Raji (cell line): ENCODE data around the gene PCSK7.

Source experiments
- POLR2A ChIP-seq: IDR thresholded peaks from 2 replicates; pipeline ENCODE4 v1.6.1; 2011; ENCODE audit warnings: low read depth, low read length, control low read depth; ENCODE audit not compliant: insufficient read depth

The PCSK7 gene

DNA sequence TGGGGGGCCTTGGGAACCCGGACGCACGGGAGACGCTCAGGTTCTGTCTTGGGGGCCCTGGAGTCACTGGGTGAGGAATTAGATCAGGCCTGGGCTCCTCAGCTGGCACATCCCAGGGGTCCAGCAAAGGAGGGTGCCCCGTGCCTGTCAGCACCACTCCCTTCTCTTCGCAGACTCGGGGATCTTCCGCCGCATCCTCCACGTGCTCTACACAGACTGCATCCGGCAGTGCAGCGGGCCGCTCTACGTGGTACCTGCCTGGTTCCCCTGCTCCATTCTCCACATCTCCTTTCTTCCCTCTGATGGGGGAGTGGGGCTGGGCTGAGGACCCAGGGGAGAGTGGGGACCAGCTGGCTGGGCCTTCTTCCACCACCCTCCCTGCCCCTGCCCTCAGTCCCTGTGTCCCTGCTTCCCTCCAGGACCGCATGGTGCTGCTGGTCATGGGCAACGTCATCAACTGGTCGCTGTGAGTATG, 39.4 kb downstream of the PCSK7 start:
- TF ChIP-seq POLR2A = no peak

DNA sequence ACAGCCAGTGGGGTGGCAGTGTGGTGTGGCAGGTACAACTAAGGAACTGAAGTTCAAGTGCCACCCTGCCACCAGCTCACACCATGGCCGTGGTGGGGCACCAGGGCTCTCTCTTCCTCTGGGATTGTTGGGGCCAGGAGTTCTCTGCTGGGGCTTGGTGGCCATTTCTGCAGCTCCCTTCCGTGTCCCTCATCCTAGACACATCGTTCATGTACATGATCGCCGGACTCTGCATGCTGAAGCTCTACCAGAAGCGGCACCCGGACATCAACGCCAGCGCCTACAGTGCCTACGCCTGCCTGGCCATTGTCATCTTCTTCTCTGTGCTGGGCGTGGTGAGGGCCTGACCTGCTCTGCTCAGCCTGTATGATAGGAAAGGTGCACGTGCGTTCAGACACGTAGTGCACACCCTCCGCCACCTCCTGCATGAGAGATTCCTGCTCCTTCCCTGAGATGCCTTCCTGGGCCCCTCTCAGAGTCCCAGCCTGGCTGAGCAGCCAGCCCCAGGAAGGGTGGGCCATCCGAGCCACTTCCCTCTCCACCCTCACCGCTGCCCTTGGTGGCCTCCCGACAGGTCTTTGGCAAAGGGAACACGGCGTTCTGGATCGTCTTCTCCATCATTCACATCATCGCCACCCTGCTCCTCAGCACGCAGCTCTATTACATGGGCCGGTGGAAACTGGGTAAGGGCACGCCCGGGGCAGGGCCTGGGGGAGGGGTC, 40.0 kb downstream of the PCSK7 start:
- no peak for TF ChIP-seq POLR2A

DNA sequence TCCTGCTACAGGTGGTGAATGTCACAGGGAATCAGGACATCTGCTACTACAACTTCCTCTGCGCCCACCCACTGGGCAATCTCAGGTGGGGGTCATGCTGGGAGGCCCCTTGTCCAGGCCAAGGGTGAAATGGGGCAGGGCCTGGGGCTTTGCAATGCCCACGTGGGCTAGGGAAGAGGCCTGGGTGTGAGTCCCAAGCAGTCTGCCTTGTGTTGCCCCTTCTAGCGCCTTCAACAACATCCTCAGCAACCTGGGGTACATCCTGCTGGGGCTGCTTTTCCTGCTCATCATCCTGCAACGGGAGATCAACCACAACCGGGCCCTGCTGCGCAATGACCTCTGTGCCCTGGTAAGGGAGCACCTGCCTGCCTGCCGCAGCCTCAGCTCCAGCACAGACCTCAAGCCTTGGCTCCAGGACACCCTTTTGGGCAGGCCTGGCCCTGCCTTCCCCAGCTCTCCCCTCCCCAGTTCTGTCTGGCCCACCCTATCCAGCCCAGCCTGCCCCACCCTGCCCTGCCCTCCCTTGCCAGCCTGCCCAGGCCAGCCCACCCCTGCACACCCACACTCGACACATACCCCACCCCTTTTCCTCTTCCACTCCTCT, 41.8 kb downstream of the PCSK7 start:
- no peak for TF ChIP-seq POLR2A

DNA sequence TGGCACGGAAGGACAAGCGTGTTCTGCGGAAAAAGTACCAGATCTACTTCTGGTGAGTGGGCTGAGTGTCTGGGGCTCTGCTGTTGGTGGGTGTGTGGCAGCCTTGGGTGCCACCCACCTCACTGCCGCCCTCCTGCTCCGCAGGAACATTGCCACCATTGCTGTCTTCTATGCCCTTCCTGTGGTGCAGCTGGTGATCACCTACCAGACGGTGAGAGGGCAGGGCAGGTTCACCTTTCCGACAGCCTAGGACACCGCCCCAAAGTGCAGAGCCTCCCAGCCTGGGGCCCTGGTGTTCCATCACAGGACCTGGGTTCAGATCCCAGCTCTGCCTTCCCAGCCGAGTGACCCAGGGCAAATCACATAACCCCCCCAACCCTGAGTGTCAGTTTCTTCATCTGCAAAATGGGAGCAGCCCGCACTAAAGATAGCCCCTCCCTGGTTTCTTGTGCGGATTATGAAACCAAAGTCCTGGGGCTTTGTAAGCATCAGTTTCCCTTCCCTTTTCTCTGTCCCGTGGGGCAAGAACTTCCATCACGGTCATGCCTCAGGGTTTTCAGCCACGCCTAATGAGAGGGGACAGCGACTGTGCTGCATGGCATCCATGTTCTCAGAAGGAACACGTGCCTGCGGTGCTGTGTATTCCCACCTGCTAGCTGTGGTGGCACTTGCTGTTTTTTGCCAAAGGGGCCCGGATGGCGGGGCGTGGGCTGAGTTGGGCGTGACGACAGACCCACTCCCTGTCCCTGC, 42.5 kb downstream of the PCSK7 start:
- no peak for TF ChIP-seq POLR2A

DNA sequence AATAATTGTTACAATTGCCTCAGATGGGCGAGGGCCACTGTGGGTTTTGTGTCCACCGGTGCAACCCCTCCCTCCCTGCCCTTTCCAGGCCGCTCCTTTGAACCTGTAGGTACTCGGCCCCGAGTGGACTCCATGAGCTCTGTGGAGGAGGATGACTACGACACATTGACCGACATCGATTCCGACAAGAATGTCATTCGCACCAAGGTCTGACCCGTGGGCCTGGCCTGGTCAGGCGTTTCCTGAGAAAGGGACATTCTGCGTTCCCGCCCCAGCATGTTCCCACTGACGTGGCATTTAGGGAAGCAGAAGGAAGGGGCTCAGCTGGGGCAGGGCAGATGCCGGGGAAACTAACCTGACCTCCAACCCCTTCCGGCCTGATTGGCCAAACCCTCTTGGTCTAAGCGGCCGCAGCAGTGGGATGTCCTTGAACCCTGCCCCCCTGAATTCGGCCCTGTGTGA, 43.2 kb downstream of the PCSK7 start:
- no peak for TF ChIP-seq POLR2A

DNA sequence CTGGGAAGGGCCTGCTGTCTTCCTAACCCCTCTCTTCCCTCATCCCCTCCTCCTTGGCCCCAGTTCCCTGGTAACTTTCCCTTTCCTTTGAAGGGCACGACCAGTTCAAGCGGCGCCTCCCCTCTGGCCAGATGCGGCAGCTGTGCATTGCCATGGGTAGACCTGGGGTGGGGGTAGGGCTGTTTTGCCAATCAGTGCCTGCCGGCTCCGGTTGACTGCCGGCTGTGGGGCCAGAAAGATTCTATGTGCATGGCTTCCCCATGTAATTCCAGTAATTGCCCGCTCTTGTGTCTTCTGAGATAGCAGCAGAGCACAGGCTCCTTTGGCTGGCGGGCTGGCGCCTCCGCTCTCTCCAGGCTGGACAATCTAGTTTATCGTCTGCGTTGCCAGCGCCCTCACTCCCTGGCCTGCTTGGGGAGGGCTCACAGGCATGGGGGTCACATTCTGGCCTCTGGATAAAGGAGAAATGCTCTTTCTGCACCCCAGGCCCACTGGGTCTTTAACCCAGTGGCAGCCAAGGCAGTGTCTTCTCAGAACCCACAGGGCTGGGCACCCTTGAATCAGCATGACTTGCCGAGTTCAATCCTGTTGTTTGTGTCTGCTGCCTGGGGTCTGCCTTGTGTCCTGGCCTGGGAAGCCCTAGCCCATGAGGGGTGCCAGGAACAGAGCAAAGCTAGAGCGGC, 43.9 kb downstream of the PCSK7 start:
- TF ChIP-seq POLR2A = no peak

DNA sequence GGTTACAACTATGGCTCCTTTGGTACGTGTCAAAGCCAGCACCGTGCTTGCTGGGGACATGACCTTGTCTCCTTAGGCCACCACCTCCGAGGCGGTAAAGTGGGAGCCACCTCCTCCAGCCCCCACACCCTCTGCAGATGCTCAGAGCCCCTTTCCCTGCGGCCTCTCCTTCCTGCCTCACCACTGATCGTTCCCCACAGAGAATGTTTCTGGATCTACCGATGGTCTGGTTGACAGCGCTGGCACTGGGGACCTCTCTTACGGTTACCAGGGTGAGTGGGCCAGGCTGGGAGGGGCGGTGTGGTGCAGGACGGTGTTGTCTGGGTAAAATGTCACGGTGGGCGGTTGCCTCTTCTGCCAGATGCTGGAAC, 44.5 kb downstream of the PCSK7 start:
- no peak for TF ChIP-seq POLR2A

DNA sequence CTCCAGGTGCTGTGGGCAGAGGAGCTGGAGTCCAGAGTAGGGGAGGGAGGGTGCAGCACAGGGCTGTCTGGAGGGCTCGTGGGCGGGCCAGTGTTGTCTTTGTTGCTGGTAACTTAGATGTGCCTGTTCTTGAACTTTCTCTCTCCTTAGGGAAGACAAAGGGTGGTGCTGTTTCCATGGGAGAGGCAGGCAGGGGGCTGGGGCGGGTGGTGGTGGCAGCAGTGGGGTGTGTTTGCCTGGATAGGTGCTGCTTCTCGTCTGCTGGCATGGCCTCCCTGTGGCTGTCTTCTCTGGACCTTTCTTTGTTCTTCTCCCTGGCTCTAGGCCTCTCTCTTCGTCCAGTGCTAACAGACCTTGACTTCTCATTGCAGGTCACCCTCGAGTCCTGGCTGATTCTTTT, 44.9 kb downstream of the PCSK7 start:
- no peak for TF ChIP-seq POLR2A

DNA sequence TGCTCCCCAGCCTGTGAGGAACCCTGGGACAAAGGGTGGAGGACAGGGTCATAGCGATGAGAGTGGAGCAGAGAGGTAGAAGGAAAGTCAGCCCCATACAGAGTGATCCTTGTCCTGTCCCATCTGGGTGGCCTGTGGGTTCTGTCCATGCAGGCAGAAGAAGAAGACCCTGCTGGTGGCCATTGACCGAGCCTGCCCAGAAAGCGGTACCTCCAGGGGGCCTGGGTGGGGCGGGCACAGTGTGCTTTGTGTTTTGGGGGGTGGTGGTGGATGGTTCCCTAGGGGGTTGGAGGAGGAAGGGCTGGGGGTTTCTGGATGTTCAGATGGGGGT, 45.5 kb downstream of the PCSK7 start:
- no peak for TF ChIP-seq POLR2A

DNA sequence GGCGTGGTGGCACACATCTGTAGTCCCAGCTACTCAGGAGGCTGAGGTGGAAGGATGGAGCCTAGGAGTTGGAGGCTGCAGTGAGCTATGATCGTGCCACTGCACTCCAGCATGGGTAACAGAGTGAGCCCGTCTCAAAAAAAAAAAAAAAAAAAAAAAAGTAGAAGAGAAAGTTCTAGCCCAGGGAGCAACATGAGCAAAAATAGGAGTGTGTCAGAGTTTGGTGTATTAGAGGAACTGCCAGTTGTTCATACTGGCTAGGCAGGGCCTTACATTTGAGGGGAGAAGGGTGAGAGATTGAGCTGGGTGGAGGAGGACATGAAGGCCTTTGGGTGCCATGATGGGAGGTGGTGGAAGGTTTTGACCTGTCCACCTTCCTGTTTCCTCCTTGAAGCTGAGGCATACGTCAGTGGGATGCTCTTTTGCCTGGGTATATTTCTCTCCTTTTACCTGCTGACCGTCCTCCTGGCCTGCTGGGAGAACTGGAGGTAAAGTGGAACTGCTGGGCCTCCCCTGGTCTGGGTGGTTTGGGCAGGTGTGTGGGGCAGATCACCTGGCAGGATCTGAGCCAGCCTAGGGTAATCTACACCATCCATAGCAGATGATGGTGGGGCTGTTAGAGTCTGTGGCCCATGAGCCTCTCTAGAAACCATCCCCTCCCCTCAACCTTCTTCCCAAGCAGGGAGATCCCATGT, 46.0 kb downstream of the PCSK7 start:
- no peak for TF ChIP-seq POLR2A

DNA sequence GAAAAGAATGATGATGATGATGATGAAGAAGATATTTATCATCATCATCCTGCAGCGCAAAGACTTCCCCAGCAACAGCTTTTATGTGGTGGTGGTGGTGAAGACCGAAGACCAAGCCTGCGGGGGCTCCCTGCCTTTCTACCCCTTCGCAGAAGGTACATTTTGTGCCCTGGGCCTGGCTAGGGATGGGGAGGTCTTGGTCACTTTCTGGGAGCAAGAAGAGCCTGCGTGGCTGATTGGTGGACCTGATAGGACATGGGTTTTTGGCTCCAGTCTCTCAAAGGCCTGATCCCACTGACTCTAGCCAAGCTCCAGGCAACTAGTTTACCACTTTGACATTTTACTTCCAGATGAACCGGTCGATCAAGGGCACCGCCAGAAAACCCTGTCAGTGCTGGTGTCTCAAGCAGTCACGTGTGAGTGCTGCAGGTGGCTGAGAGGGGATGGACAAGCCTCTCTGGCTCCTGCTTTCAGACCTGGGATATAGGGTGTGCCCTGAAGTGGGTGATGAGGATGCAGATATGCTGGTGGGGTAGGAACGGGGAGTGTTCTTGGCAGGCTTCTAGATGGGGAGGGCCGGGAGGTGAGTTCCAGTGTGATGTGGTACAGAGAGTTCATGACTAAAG, 48.0 kb downstream of the PCSK7 start:
- TF ChIP-seq POLR2A = no peak

DNA sequence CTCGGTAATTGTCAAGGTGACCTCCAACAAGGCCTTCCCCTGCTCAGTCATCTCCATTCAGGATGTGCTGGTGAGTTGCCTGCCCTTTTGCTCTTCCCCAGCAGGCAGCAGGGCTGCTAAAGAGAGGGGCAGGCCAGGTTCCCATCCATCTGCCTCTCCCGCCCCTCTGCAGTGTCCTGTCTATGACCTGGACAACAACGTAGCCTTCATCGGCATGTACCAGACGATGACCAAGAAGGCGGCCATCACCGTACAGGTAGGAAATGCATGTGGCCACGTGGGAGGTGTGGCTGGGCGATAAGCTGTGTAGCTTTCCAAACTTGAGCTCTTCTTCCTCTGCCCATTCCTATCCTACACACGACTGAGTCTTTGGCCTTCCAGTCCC, 49.3 kb downstream of the PCSK7 start:
- TF ChIP-seq POLR2A = no peak

DNA sequence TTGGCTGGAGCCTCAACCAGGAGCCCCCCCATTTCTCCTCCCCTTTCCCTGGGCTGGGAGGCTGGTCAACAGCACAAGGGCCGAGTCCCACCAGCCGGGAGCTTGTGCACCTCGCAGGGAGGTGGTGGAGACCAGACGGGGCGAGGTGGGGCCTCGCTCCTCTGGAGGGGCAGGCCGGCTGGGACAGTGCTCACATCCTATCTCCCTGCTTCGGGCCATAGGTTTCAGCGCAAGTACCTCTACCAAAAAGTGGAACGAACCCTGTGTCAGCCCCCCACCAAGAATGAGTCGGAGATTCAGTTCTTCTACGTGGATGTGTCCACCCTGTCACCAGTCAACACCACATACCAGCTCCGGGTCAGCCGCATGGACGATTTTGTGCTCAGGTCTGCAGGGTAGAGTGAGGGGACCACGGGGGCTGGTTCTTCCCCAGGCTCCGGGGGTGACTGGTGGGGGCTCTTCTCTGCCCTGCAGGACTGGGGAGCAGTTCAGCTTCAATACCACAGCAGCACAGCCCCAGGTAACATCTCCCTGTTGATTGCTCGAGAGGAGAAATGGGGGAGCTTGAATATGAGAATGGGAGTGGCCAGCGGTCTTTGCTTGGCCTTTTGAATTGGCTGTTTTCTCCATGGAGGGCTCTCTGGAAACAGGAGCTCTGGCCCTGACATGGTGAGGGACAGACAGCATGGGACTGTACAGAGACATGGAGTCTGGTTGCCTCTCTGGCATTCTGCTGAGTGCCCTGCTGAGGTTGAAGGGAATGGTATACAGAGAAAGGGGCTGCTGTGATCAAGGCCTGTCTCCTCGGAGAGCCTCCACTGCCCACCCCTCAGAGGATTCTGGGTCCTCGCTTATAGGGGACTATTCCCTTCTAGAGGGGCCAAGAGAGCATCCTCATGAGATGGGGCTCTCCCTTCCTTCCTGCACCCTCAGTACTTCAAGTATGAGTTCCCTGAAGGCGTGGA, 50.0 kb downstream of the PCSK7 start:
- TF ChIP-seq POLR2A = no peak
